ENCODE results near the gene P3H1. TPM values are rescaled to one million over a fixed set of nuclear protein-coding genes. Genes with fewer than 3 reads are reported as not detected.

P3H1 gene
- total RNA-seq, 1 experiment from 2014 or later = 32.9 TPM

GRCh38 chr1:42732126-42732680 lies 34.6 kb downstream of the P3H1 start:
- Histone ChIP-seq H4K20me1 (ENCODE audit: insufficient read depth) (no peaks in the 10 kb centered on the region), H3K4me2 (ENCODE audit: low read length) (no peak overlapping the region), H3K79me2 (ENCODE audit: insufficient read depth, low read length) (no peaks in the 10 kb centered on the region), H3K36me3 (ENCODE audit: control insufficient read depth in 1 of 2, insufficient read depth in 2 of 2, low read length in 2 of 2) (no peaks in the 10 kb centered on the region), H3K9me3 (ENCODE audit: control insufficient read depth in 1 of 2, insufficient read depth in 1 of 2, low read depth in 1 of 2, low read length in 2 of 2) (no peaks in the 10 kb centered on the region), H3K9ac (ENCODE audit: low read length) (no peak overlapping the region), H3K4me1 (ENCODE audit: control insufficient read depth in 1 of 2, insufficient read depth in 2 of 2, low read length in 2 of 2) (peaks cover 4 to 12% of the 10 kb centered on the region in 2 experiments), H3K4me3 (replicated peaks in 1 of 2; ENCODE audit: low read depth in 1 of 2, low read length in 2 of 2) (no peak overlapping the region), H3K27ac (ENCODE audit: low read depth, low read length) (no peak overlapping the region), H3K27me3 (ENCODE audit: insufficient read depth, low read length) (no peaks in the 10 kb centered on the region), H2AFZ (ENCODE audit: low read depth, low read length, poor library complexity, severe bottlenecking) (no peak overlapping the region), H3K9me2 (ENCODE audit: insufficient read depth) (no peaks in the 10 kb centered on the region)
- intact Hi-C loops (cut with micrococcal nuclease) = loop anchor here (10.0 kb wide), 2 partner anchors 387 to 557 kb away; no protein-coding TSS in a partner anchor
- CTCF ChIA-PET = interaction anchor here (0.6 kb wide), 1 partner anchor 14 kb away, joined by 3 read pairs; no protein-coding TSS in a partner anchor
- POLR2A ChIA-PET = no interaction called here
- no peak for ATAC-seq
- BruUV-seq (replicated peaks) = no TSS peak
- RAD21 ChIA-PET (ENCODE audit: low non-redundant PET in 1 of 2, low total read pairs in 2 of 2, uncharacterized antibody in 2 of 2, unreplicated experiment in 2 of 2) = no interaction called here
- TF ChIP-seq YY1 (IDR thresholded peaks at IDR 0.05; ENCODE audit: extremely low read depth, insufficient replicate concordance, low read depth, low read length) (no peak), EZH2phosphoT487 (IDR thresholded peaks at IDR 0.05; ENCODE audit: borderline replicate concordance) (no peak), EGR1 (IDR thresholded peaks at IDR 0.05; ENCODE audit: low read depth) (no peak), RAD21 (IDR thresholded peaks at IDR 0.05; ENCODE audit: low read depth) (no peak), CEBPB (IDR thresholded peaks at IDR 0.05; ENCODE audit: low read depth) (no peak), ELF1 (IDR thresholded peaks at IDR 0.05; ENCODE audit: borderline replicate concordance, low read depth) (no peak), SRF (IDR thresholded peaks at IDR 0.05; ENCODE audit: low read depth) (no peak), ZFX (IDR thresholded peaks at IDR 0.05) (no peak), POLR2A (IDR thresholded peaks at IDR 0.05; ENCODE audit: borderline replicate concordance, extremely low read depth, insufficient read depth, insufficient read length) (no peak), ZNF274 (IDR thresholded peaks at IDR 0.05; ENCODE audit: low read depth, low read length) (no peak), SP1 (IDR thresholded peaks at IDR 0.05; ENCODE audit: low read depth) (no peak), SIN3A (IDR thresholded peaks at IDR 0.05; ENCODE audit: low read depth) (no peak), JUND (IDR thresholded peaks at IDR 0.05) (no peak), FOSL1 (IDR thresholded peaks at IDR 0.05; ENCODE audit: low read depth) (no peak), TCF7L2 (IDR thresholded peaks at IDR 0.05; ENCODE audit: borderline replicate concordance, extremely low read depth, insufficient read depth, insufficient read length) (no peak), REST (IDR thresholded peaks at IDR 0.05; ENCODE audit: low read depth) (no peak), POLR2AphosphoS5 (IDR thresholded peaks at IDR 0.05; ENCODE audit: low read depth, low read length) (no peak)
- no peak for DNase-seq (ENCODE audit: low read depth, low spot score)

All from HCT116 (cell line).